HG03064 (cell line): ENCODE measurements around the gene MTM1.

Experiments
- ATAC-seq: cut with Tn5 transposase; IDR thresholded peaks from one replicate; pipeline ENCODE4 v1.9.1; 2021; ENCODE audit warnings: low read depth; ENCODE audit not compliant: unreplicated experiment

The MTM1 gene

DNA sequence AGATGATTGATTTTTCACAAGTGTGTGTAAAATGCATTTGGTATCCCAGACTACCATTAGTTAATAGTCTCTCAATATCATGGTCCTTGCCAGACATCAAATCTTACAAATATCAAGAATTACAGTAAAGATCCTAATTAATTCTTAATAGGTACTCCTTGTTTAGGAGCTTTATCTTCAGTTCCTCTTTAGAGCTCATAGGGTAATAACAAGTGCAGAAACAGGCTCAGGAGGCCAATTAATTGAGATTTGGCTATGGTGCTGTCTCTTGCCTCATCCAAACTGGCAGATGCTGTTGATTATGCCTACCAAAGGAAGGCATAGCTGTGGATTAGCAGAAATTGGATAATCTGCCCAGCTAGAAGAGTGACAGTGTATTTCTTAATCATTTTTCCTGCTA, 131.7 kb downstream of the MTM1 start:
- no peak for ATAC-seq

DNA sequence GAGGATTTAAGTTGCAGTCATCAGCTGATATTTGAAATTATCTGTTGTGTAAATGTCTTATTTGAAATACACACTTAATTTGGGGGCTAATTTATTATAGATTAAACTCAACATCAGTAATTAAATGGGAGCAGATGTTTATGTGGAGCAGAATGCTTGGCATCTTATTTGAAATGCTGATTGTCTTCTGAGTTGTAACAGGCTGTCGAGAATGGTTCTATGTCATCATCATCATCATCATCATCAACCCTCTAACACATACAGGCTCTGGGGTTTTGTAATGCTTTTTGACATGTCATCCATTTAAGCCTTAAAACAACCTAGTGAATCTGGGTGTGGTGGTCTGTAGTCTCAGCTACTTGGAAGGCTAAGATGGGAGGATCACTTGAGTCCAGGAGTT, 133.0 kb downstream of the MTM1 start:
- no peak for ATAC-seq

DNA sequence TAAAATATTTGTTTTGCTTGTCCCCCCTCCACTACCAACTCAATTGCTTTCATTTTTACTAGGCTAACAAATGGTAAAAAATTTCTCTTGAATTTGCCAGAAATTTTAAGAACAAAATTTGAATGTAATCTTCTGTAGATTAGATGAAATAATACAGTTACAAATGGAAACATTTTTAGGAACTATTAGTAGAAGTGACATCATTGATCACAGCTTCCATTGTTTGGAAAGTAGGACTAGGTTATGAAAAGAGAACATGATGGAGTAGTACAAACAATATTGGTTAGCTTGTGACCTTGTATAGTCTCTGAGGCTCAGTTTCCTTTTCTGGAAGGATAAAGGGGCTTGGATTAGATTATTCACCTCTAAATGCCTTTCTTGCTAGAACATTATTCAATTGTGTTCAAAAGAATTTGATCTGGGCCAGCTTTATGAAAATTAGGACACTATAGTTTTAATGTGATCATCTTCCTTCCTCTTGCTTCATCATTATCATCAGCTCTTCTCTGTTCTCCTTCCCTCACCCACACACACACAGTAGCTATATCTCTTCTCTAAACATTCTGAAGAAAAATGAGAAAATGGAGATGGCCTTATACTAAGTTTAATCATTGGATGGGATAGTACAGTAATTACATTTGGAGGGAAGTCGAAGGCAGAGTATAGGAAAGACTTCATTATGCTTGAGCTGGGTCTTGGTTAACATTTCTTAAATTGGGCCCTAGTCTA, 134.7 kb downstream of the MTM1 start:
- ATAC-seq, result no peak

DNA sequence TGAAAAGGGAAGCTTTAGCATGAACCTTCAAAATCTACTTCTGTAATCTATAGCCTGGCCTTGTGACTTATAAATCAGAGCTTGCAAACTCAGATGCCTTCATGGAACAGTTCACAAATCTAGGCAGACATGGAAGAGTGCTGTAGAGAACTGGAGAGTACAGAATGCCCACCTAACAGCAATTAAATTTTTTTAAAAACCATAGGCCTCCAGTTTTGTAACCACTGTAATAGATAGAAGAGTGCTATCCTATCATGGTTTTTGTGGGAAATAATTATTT, 135.2 kb downstream of the MTM1 start:
- no peak for ATAC-seq

DNA sequence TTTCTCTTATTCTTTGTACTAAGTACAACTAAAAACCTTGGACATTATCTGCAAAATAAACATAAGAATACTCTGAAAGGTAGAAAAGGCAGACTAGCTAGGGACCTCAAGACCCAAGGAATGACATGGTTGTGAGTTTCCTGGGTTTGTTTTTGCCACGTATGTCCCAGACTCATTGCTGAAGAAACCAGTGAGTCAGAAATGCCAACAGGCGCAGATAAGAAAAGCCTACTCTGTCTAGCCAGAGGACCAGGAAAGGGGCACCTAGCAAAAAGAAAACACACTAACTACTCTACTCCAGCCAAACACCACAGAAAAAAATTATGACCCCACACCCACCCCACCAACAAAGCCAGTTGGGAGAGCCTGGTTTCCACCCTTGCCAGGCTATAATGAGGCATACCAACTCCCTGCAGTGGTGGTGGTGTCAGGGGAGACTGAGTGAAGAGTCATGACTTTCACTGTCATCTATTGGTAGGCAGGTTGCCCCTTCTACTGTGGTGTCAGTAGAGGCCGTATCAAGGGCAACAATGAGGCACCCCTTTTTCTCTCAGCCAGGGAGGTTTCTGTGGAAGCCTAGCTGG, 135.7 kb downstream of the MTM1 start:
- ATAC-seq, result no peak

DNA sequence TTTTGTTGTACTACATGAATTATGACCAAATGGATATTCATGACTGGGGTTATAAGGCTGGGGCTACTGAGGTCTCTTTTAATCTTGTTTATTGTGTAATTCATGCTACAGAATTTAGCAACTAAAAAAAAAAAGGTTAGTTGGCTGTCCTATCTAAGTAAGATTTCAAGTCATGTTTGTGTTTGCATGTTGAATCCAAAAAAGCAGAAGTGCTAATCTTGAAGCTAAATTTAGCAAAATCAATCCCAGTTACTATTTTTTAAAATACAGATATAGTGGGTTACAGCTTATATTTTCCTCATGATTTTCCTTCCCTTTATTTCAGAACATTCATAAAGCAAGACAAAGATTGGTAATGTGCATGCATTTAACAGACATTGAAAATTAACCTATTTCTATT, 144.2 kb downstream of the MTM1 start:
- no peak for ATAC-seq

DNA sequence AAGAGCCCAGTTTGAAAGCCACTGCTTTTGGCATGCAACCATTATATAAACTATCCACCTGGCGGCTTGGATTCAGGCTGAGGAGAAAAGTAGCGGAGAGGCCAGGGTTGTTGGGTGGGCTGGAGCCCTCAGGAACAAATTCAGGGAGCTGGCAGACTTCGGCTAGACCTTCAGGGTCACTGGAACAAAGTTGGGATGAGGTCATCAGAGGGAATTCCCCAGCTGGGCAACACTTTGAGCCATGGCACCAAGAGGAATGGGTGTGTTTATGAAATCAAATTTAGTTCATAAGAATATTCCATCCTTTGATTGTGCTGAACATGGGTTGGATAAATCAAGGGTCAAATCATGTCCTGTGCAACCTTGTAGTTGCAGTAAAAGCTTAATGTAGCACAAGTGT, 146.8 kb downstream of the MTM1 start:
- no peak for ATAC-seq

DNA sequence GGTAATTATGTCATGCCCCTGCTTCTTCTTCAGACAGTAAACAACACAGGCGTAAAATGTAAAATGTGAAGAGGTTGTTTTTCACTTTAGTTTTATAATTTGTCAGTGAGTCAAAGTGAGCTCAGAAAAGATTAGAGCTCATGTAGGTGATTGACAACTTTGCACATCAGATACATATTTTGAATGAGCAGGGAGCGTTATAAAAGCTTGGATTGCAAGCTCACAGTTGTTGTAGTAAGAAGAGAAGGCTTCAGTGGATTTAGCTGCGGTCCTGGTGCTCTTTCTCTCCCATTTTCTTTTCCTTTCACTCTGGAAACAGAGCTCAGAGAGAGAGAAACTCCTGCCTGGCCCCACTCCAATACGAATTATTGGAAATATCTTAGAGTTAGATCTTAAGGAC, 151.2 kb downstream of the MTM1 start:
- ATAC-seq, result no peak
